Sigmoid colon (tissue), 4 donors: ENCODE measurements around the gene SAFB.

Source experiments
- CTCF ChIP-seq, 4 experiments: fragments of 450-650 bp in 3 of 4; fragments of 200-600 bp in 1 of 4; IDR thresholded peaks; one replicate each; pipeline ENCODE4 v1.5.1; 2016 to 2019; ENCODE audit warnings: antibody characterized with exemption in 4 of 4, mild to moderate bottlenecking in 3 of 4, moderate library complexity in 2 of 4
- POLR2A ChIP-seq, 2 donors: fragments of 450-650 bp; IDR thresholded peaks; one replicate each; pipeline ENCODE4 v1.6.1; 2016; ENCODE audit warnings: antibody characterized with exemption in 2 of 2, mild to moderate bottlenecking in 2 of 2, moderate library complexity in 2 of 2
- POLR2AphosphoS5 ChIP-seq, 4 donors: sonication (generic); formaldehyde crosslinking; IDR thresholded peaks; one replicate each; pipeline ENCODE4 v1.6.1; 2017; ENCODE audit warnings: antibody characterized with exemption in 4 of 4

- TF ChIP-seq CTCF (IDR thresholded peaks at IDR 0.05), result no peak
- TF ChIP-seq POLR2A (IDR thresholded peaks at IDR 0.05), result no peak
- TF ChIP-seq POLR2AphosphoS5 (IDR thresholded peaks at IDR 0.05), result no peak
Observed at GRCh38 chr19:5631567-5632240, 8.8 kb downstream of the SAFB start.
